Measurements from ENCODE around the gene FLT4.

DNA sequence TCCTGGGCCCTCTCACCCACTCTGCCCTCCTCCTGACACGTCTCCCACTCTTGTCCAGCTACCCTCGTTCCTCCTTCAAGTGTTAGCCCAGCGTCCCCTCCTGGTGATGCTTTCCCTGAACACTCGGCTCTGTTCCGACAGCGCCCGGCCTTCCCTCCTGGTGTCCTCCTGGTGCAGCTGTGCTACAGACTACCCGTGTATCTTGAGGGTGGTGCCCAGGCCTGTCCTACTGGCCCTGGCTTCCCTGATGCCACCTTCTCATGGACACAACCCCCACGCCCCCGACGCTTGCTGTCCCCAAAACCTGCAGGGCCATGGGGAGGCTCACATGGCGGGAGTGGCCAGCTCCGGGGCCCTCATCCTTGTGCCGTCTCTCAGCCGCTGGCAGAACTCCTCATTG is 36.7 kb downstream of the FLT4 start:
- TF ChIP-seq FOXP2 (optimal IDR thresholded peaks at IDR 0.05; ENCODE audit: control extremely low read depth, extremely low read length, insufficient read depth) = no peak
- no peak for TF ChIP-seq POLR2AphosphoS5 (IDR thresholded peaks at IDR 0.05; ENCODE audit: borderline replicate concordance, low read depth, low read length)
- TF ChIP-seq EZH2 (IDR thresholded peaks at IDR 0.05) = no peak

All from SK-N-MC (cell line).